Measurements from ENCODE around the gene JARID2. TPM values are rescaled to one million over a fixed set of nuclear protein-coding genes. Genes with fewer than 3 reads are reported as not detected.

The JARID2 gene
- total RNA-seq, 1 experiment from 2014 or later = 23.6 TPM

- Histone ChIP-seq H2AFZ (ENCODE audit: low read depth, low read length, poor library complexity, severe bottlenecking) (no peak overlapping the region), H4K20me1 (ENCODE audit: insufficient read depth) (no peaks in the 10 kb centered on the region), H3K79me2 (ENCODE audit: insufficient read depth, low read length) (no peaks in the 10 kb centered on the region), H3K4me3 (replicated peaks in 1 of 2; ENCODE audit: low read depth in 1 of 2, low read length in 2 of 2) (no peak overlapping the region), H3K9me3 (ENCODE audit: control insufficient read depth in 1 of 2, insufficient read depth in 1 of 2, low read depth in 1 of 2, low read length in 2 of 2) (no peaks in the 10 kb centered on the region), H3K9me2 (ENCODE audit: insufficient read depth) (no peaks in the 10 kb centered on the region), H3K27ac (ENCODE audit: low read depth, low read length) (no peak overlapping the region), H3K4me1 (ENCODE audit: control insufficient read depth in 1 of 2, insufficient read depth in 2 of 2, low read length in 2 of 2) (peaks cover 2 to 5% of the 10 kb centered on the region in 2 experiments; a peak in 1 of 4 replicates), H3K9ac (ENCODE audit: low read length) (no peak overlapping the region), H3K36me3 (ENCODE audit: control insufficient read depth in 1 of 2, insufficient read depth in 2 of 2, low read length in 2 of 2) (peaks cover 0 to 3% of the 10 kb centered on the region in 2 experiments; a peak in 1 of 4 replicates), H3K27me3 (ENCODE audit: insufficient read depth, low read length) (no peaks in the 10 kb centered on the region), H3K4me2 (ENCODE audit: low read length) (no peak overlapping the region)
- BruUV-seq (replicated peaks) = no TSS peak
- ChIA-PET POLR2A (no interaction called here), CTCF (no interaction called here), RAD21 (ENCODE audit: low non-redundant PET in 1 of 2, low total read pairs in 2 of 2, uncharacterized antibody in 2 of 2, unreplicated experiment in 2 of 2) (no interaction called here)
- no peak for DNase-seq (ENCODE audit: low read depth, low spot score)
- no peak for TF ChIP-seq SIN3A (IDR thresholded peaks at IDR 0.05; ENCODE audit: low read depth)
- TF ChIP-seq JUND (IDR thresholded peaks at IDR 0.05) = no peak
- TF ChIP-seq SRF (IDR thresholded peaks at IDR 0.05; ENCODE audit: low read depth) = no peak
- TF ChIP-seq CTCF (IDR thresholded peaks at IDR 0.05 in 2 of 3, conservative IDR thresholded peaks at IDR 0.05 in 1 of 3; ENCODE audit: borderline replicate concordance in 1 of 3, insufficient read depth in 1 of 3, low read depth in 2 of 3, low read length in 2 of 3) = no peak
- no peak for TF ChIP-seq YY1 (IDR thresholded peaks at IDR 0.05; ENCODE audit: extremely low read depth, insufficient replicate concordance, low read depth, low read length)
- no peak for TF ChIP-seq CEBPB (IDR thresholded peaks at IDR 0.05; ENCODE audit: low read depth)
- TF ChIP-seq CBX3 (IDR thresholded peaks at IDR 0.05; ENCODE audit: low read depth) = no peak
- TF ChIP-seq TCF7L2 (IDR thresholded peaks at IDR 0.05; ENCODE audit: borderline replicate concordance, extremely low read depth, insufficient read depth, insufficient read length) = no peak
- no peak for ATAC-seq
- intact Hi-C loops (cut with micrococcal nuclease) = no loop called here
Measured at GRCh38 chr6:15499591-15499990, 253.7 kb downstream of the JARID2 start.
